GM21515 (cell line): ENCODE data around the gene ZNF775.

Source experiments
- ATAC-seq: cut with Tn5 transposase; IDR thresholded peaks from one replicate; pipeline ENCODE4 v1.9.1; 2021; ENCODE audit not compliant: unreplicated experiment

Gene ZNF775

DNA sequence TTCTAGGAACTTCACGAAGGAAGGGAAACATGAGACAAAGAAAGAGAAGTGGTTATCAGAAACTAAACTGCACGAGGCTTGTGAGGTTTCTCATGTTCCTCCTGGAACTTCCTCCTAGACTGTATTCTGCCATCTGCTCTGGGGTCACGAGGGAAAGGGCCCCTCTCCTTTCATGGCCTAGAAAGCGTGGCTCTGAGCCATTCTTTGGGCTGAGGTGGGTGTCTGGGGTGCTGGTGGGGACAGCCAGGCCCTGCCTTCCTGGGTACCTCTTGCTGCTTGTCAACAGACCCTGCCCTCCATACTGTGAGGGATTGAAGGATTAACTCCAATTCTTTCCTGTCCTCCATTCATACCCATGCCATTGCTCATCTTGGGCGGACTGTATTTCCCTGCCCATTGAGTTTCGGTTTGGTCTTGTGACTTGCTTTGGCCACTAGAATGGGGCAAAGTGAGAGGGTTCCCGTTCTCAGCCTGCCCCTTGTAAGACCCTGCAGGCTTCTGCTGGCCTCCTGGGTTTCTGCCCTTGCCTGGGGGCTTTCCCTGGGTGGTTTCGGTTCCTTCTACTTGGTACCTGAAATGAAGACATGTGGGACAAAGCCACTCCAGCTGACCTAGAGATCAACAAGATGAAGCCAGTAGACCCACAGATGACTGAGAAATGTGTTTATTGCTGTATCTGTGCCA, 56.4 kb downstream of the ZNF775 start:
- peak; percentile 92 for ATAC-seq

DNA sequence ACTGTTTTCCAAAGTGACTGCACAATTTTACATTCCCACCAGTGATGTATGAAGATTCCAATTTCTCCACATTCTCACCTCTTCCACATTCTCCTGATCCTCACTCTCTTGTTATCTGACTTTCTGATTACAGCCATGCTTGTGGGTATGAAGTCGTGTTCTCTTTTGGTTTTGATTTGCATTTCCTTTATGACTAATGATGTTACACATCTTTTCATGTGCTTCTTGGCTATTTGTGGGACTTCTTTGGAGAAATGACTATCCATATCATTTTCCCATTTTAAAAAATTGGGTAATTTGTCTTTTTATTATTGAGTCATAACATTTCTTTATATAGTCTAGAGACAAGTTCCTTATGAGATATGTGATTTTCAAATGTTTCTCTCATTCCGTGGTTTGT, 60.8 kb downstream of the ZNF775 start:
- no peak for ATAC-seq

DNA sequence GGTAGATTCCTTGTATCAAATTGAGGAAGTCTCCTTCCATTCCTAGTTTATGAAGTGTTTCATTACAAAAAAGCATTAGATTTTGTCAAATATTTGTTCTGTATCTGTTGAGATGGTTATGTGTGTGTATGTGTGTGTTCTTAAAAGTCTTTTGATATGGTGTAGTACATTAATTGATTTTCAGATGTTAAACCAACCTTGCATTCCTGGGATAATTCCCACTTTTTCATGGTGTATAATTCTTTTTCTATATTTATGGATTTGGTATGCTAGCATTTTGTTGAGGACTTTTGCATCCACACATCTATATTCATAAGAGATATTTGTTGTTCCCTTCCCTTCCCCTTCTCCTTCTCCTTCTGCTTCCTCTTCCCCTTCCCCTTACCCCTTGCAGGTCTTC, 62.4 kb downstream of the ZNF775 start:
- ATAC-seq: no peak

DNA sequence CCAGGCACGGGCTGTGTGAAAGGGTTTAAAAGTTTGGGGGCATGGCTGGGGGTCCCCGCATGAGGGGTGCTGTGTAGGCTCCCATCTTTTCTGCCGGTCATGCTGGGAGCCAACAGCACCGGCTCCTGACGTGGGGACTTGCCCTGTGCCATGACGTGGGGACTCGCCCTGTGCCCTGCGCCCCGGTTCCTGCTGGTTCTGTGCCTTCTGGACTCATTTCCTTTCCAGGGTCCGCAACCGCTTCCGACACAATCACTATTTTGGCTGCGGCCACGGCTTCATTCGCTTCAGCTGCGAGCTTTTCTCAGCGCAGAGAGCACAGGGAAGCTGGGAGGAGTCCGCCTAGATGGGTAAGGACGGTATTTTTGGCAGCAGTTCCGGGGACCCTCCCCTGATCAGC, 63.7 kb downstream of the ZNF775 start:
- ATAC-seq: no peak

DNA sequence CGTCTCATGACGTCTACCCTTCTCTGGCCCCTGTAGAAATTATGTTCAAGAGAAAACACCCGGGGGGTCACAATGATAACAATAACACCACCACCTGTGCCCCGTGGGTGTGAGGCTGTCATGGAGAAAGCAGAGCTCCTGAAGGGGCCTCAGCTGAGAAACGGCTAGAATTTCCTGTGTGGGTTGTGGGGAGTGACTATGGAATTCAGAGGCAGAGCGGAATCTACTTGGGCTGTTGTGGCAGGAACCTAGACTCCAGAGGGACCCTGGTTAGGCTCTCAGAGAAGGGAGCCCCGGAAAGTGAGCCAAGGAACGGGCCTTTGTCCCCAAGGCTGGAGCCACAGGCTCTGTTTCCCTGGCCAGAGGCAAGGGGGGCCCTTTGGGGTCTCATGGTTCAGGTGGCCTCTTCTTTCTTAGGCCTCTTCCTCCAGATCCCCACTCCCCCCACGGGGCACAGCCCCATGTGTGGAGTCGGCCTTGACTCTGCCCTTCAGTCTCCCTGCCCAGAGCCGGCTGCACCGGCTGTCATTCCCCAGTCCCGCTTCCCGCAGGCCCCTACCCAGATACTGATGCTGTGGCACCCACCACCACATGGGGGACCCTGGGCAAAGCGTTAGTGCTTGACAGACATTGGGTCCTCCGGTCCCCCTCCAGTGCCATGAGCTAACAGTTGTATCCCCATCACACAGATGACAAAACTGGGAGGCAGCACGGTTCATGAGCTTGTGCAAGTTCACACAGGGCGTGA, 64.8 kb downstream of the ZNF775 start:
- no peak for ATAC-seq

DNA sequence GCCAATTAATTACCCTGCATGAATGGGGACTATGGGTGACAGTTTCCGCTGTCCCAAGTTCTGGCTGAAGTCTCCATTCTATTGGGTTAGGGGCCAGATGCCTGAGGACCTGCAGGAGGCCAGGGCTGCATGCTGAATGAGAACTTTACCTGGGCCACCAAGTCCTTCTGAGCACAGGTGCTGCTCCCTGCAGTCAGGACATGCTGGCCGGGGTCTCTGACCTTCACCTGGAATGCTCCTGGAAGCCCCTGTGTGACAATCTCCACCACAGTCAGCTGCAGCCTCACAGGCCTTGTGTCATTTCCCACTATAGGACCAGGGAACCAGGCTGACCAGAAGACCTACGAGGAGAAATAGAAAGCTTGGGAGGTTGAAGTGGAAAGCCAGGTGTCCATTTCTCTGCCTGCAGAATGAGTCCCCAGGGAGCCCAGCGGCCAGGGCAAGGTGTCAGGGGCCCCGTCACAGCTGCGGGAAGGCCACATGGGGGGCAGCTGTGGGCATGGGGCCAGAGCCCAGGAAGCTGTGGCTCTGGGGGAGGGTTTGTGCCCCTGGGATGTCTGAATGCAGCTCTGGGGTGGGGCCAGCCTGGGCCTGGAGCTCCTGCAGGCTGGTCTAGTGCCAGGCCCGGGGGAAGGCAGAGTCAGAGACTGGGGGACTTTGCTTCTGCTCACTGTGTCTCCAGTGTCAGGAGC, 65.7 kb downstream of the ZNF775 start:
- no peak for ATAC-seq

DNA sequence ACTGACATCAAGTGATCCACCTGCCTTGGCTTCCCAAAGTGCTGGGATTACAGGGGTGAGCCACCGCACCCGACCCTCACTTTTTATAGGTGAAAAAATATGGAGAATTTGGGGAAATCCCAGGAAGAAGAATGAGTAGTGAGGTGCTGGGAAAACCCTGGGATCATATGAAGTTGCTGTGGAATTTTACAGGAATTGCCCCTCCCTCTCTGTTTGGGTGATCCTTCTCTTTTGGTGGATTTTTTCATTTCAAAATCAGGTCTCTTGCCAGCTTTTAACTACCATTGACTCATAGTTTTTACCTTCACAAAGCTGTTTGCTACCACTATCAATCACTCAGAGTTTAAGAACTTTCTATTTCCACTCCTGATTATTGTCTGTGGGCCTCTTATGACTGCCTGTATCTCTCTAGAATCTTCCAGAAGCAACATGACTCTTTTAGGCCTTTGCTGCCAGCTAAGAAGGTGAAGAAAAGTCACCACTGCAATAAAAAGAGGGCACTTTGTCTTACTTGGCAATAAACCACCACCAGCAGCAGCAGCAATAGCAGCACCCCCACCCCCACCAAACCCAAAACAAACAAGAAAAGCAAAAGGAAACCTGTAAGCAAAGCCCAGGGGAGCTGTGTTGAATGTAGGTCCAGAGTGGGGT, 67.3 kb downstream of the ZNF775 start:
- ATAC-seq: no peak
